Activated naive CD4-positive, alpha-beta T cell treated with anti-CD3 and anti-CD28 coated beads for 36 hours (primary cell): ENCODE data around the gene ATG5. TPM values are rescaled to one million over a fixed set of nuclear protein-coding genes. Genes with fewer than 3 reads are reported as not detected.

ENCODE experiments used
- CTCF ChIA-PET: fragments of 350-600 bp; sonication (Branson Sonifier 250); formaldehyde crosslinking; loops from one replicate; lab custom pipeline; 2021; ENCODE audit warnings: antibody characterized with exemption; lab: Charles Lee
- DNase-seq: peaks from one replicate; pipeline ENCODE4 v3.0.0-alpha.2; 2020
- H3K27ac Mint-ChIP-seq: one replicate; pipeline ENCODE4 v1.8.0; 2021; ENCODE audit warnings: mild to moderate bottlenecking, mixed read lengths
- H3K27me3 Mint-ChIP-seq: one replicate; pipeline ENCODE4 v1.8.0; 2021; ENCODE audit warnings: low read depth, mixed read lengths
- H3K36me3 Mint-ChIP-seq: one replicate; pipeline ENCODE4 v1.8.0; 2021; ENCODE audit warnings: low read depth, mixed read lengths
- H3K4me1 Mint-ChIP-seq: one replicate; pipeline ENCODE4 v1.8.0; 2021; ENCODE audit warnings: low read depth, mixed read lengths
- H3K4me3 Mint-ChIP-seq: one replicate; pipeline ENCODE4 v1.8.0; 2021; ENCODE audit warnings: mild to moderate bottlenecking, moderate library complexity, mixed read lengths
- H3K9me3 Mint-ChIP-seq: one replicate; pipeline ENCODE4 v1.8.0; 2021; ENCODE audit warnings: mixed read lengths
- intact Hi-C: fragments of 100-400 bp; cut with micrococcal nuclease; formaldehyde crosslinking; loops from one replicate; pipeline ENCODE4 v1.15.1; 2023
- total RNA-seq, 2 experiments: library from RNA; stranded (reverse); gene quantifications; one replicate each; pipeline ENCODE4 v1.2.3, GENCODE V29; 2021

ATG5 gene
- 10 to 100 TPM; 20.2 to 20.7 TPM for total RNA-seq

DNA sequence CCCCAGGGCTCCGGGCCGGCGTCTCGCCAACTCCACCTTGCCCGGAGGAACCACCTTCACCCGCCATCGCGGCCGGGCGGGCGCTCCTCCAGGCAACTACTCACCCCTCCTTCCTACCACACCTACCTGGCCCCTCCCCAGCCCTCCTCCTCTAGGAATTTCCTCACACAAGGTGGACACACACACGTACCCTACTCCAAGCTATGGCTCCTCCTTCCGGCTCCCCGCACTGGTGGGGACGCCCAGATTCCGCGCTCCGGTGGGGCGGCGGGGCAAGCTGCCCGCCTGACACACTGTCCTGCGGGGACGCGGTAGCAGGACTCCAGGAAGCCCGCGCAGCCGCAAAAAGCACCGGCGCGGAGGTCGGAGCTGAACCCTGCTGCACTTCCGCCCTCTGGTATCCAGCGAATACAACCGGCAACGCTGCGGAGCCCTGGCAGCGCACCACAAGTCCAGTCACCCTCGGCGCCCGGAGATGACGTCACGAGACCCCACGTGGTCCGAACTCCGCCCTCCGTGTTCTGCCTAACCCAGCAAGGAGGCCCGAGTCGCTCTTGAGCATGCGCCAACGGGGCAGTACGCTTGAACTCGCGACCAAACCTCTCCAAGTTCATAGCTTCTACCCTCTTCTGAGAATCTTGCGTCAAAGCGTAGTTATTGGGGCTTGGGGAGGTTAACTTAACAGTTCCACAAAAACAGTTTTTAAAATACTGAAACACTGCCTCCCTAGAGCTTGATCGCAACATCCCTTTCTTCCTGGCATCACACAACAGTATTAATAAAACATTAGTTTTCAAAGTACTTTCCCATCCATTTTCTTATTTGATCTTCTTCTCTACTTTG lies at the start of gene ATG5:
Gene ATG5 (minus strand): TSS at position 425 of the 843 bp plus-strand sequence. CDS start 9,552 bp downstream, outside the sequence.
- DNase-seq = peak; percentile 100
- H3K4me3 Mint-ChIP-seq = peak within 1 kb of the TSS; percentile 99
- peak within 1 kb of the TSS; percentile 89 for H3K27ac Mint-ChIP-seq
- intact Hi-C loops = loop anchor here (1.0 to 10.0 kb wide), 8 partner anchors 9 to 1134 kb away; partner anchors contain the start of genes BEND3, MTRES1, PDSS2 and QRSL1
- H3K4me1 Mint-ChIP-seq = peaks cover 39% of the 10 kb centered on the region
- H3K36me3 Mint-ChIP-seq = peaks cover 3% of the 10 kb centered on the region
- no peaks in the 10 kb centered on the region for H3K9me3 Mint-ChIP-seq
- CTCF ChIA-PET = interaction anchor here (0.5 to 2.6 kb wide), 3 partner anchors 9 to 1133 kb away, joined by 3 to 12 read pairs (median 3); no protein-coding TSS in a partner anchor
- no peaks in the 10 kb centered on the region for H3K27me3 Mint-ChIP-seq

DNA sequence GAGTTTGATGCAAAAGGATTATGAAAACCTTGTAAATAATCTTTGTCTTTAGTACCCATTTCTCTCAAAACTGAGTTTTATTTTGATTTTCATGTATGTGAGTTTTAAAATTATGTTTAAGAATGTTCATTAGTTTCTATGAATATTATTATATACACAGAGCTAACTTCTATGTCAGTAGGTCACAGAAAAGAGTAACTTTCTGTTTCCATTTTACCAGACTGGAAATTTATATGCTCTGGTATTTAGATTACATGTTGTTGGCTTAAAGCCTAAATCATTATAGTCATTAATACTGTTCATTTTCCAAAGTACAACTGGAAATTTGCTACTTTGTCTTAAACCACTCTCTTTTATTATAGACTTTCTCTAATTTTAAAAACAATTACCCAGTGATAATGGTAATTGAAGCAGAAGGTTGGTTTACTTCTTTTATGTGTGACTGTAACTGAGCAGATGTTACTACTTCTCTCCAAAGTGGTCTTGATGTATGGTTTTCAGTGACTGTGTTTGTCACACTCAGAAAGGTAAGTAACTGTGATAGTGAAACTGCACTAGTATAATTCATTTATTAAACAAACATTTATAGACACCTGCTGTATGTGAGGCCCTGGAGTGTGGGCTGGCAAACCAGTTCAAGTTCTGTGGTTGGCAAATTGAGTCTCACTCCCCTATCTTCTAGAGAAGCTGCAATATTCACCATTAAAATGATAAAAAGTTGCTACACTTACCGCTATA lies 48.1 kb upstream of the ATG5 start:
- no peaks in the 10 kb centered on the region for H3K9me3 Mint-ChIP-seq
- intact Hi-C loops = no loop called here
- DNase-seq = no peak
- H3K36me3 Mint-ChIP-seq = no peaks in the 10 kb centered on the region
- no peak overlapping the region for H3K4me3 Mint-ChIP-seq
- peaks cover 7% of the 10 kb centered on the region for H3K27me3 Mint-ChIP-seq
- no peak overlapping the region for H3K27ac Mint-ChIP-seq
- H3K4me1 Mint-ChIP-seq = peaks cover 8% of the 10 kb centered on the region
- CTCF ChIA-PET = interaction anchor here (1.0 kb wide), 1 partner anchor 13 kb away, joined by 3 read pairs; the partner anchor contains the start of gene CRYBG1

DNA sequence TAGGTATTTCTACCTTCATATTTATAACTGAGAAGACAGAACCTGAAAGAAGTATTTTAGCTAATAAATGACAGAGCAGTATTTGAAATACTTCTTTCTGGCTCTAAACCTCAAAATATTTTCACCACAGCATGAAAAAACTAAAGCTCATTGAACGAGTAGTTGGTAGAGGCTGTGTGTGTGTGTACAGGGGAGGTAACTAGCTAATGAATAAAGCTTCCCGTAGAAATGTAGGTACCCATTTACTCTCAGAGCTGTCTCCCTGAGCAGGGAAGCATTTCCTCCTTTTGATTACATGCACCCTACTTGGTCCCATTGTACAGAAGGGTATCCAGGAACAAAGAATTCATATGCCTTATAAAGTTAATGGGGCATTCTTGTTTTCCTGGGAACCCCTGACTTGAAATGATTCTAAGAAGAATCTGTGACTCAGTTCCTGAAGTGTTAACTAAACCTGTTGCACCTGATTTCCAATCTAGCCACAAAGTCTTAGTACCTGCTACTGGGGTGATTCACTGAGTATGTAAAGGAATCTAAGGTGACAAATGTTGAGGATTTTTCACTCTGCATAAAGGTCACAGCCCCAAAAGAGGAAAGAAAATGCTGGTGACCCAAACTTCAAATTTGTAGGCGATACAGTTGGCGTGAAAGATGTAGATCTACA lies 47.4 kb upstream of the ATG5 start:
- peaks cover 7% of the 10 kb centered on the region for H3K27me3 Mint-ChIP-seq
- no peaks in the 10 kb centered on the region for H3K9me3 Mint-ChIP-seq
- DNase-seq = no peak
- no peak overlapping the region for H3K4me3 Mint-ChIP-seq
- CTCF ChIA-PET = interaction anchor here (0.5 to 1.0 kb wide), 2 partner anchors 12 to 161 kb away, joined by 3 read pairs; partner anchors contain the start of gene CRYBG1
- H3K4me1 Mint-ChIP-seq = peaks cover 8% of the 10 kb centered on the region
- intact Hi-C loops = no loop called here
- no peak overlapping the region for H3K27ac Mint-ChIP-seq
- no peaks in the 10 kb centered on the region for H3K36me3 Mint-ChIP-seq

DNA sequence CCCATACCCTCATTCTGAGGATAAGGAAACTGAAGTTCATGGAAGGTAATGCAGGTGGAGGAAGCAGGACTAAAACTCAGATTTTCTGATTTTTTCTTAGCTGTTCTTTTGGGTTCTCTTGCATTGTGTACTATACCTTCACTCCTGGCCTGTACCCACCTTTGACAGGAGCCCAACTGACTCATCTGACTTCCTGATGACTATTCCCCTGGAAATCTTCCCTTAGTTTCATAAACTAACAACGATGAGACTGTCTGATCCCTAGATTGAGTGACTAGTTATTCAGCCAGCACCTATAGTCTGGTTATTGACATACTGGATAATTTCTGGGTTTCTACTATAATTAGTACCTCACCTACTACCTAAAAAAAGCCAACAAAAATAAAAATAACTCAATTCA lies 45.1 kb upstream of the ATG5 start:
- intact Hi-C loops = no loop called here
- Mint-ChIP-seq H3K36me3 (no peaks in the 10 kb centered on the region), H3K4me1 (peaks cover 8% of the 10 kb centered on the region), H3K27ac (no peak overlapping the region), H3K27me3 (no peaks in the 10 kb centered on the region), H3K4me3 (no peak overlapping the region), H3K9me3 (no peaks in the 10 kb centered on the region)
- CTCF ChIA-PET = interaction anchor here (1.0 to 4.0 kb wide), 3 partner anchors 10 to 140 kb away, joined by 3 to 21 read pairs (median 3); partner anchors contain the start of gene CRYBG1
- DNase-seq = no peak

DNA sequence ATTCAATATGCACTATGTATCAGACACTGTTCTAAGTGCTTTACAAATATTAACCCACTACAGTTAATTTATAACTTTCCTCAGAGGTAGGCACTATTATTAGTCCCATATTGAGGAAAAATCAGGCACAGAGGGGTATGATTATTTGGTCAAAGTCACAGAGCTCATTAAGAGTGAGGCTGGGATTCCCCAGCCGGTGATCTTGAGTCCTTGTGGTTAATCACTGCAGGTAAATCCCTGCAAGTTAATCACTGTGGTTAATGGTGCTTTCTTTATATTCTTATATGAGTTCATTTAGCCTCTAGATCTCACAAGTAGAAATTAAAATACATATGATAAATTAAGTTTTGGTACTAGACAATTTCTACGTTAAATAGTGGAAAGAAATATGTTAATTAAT lies 44.2 kb upstream of the ATG5 start:
- H3K27me3 Mint-ChIP-seq = no peaks in the 10 kb centered on the region
- intact Hi-C loops = loop anchor here (10.0 kb wide), 1 partner anchor 605 kb away; the partner anchor contains the start of gene CD24
- no peaks in the 10 kb centered on the region for H3K36me3 Mint-ChIP-seq
- H3K27ac Mint-ChIP-seq = no peak overlapping the region
- DNase-seq = no peak
- CTCF ChIA-PET = interaction anchor here (1.0 to 4.0 kb wide), 4 partner anchors 9 to 141 kb away, joined by 3 to 21 read pairs (median 4); partner anchors contain the start of gene CRYBG1
- H3K4me3 Mint-ChIP-seq = no peak overlapping the region
- no peaks in the 10 kb centered on the region for H3K9me3 Mint-ChIP-seq
- peaks cover 8% of the 10 kb centered on the region for H3K4me1 Mint-ChIP-seq

GRCh38 chr6:106363401-106364138 lies 38.0 kb upstream of the ATG5 start:
- Mint-ChIP-seq H3K4me3 (no peak overlapping the region), H3K27me3 (peaks cover 22% of the 10 kb centered on the region), H3K4me1 (peaks cover 9% of the 10 kb centered on the region), H3K9me3 (no peaks in the 10 kb centered on the region), H3K27ac (no peak overlapping the region), H3K36me3 (no peaks in the 10 kb centered on the region)
- CTCF ChIA-PET = interaction anchor here (1.2 to 1.3 kb wide), 2 partner anchors 24 to 61 kb away, joined by 3 to 4 read pairs; no protein-coding TSS in a partner anchor
- no peak for DNase-seq
- intact Hi-C loops = loop anchor here (10.0 kb wide), 1 partner anchor 611 kb away; the partner anchor contains the start of gene CD24

- CTCF ChIA-PET = interaction anchor here (0.6 to 3.4 kb wide), 15 partner anchors 9 to 829 kb away, joined by 3 to 21 read pairs (median 3); no protein-coding TSS in a partner anchor
- intact Hi-C loops = loop anchor here (1.0 to 10.0 kb wide), 5 partner anchors 22 to 614 kb away; partner anchors contain the start of gene CD24
- no peaks in the 10 kb centered on the region for H3K9me3 Mint-ChIP-seq
- H3K36me3 Mint-ChIP-seq = no peaks in the 10 kb centered on the region
- H3K27me3 Mint-ChIP-seq = peaks cover 35% of the 10 kb centered on the region
- H3K4me1 Mint-ChIP-seq = peaks cover 9% of the 10 kb centered on the region
- peak; percentile 43 for DNase-seq
- H3K27ac Mint-ChIP-seq = no peak overlapping the region
- H3K4me3 Mint-ChIP-seq = peak overlapping the region; percentile 71
These were observed 35.5 kb upstream of the ATG5 start for GRCh38 chr6:106360989-106361430.

- intact Hi-C loops = loop anchor here (1.0 to 10.0 kb wide), 5 partner anchors 22 to 614 kb away; partner anchors contain the start of gene CD24
- Mint-ChIP-seq H3K4me3 (peak within 1 kb of the TSS; percentile 71), H3K27ac (no peak within 1 kb of the TSS), H3K9me3 (no peaks in the 10 kb centered on the region), H3K4me1 (peaks cover 9% of the 10 kb centered on the region), H3K36me3 (no peaks in the 10 kb centered on the region), H3K27me3 (peaks cover 40% of the 10 kb centered on the region)
- CTCF ChIA-PET = interaction anchor here (0.6 to 3.4 kb wide), 16 partner anchors 10 to 830 kb away, joined by 3 to 21 read pairs (median 3); no protein-coding TSS in a partner anchor
- DNase-seq = peak; percentile 78
These were observed 34.9 kb upstream of the ATG5 start, which contains the start of gene CRYBG1 for GRCh38 chr6:106360410-106360988. TSS of gene CRYBG1 (plus strand) at chr6:106360717. CDS start at chr6:106360909, 192 bp downstream.

GRCh38 chr6:106359959-106360409 lies 34.4 kb upstream of the ATG5 start:
- CTCF ChIA-PET = interaction anchor here (0.7 to 3.4 kb wide), 7 partner anchors 10 to 207 kb away, joined by 3 to 21 read pairs (median 3); no protein-coding TSS in a partner anchor
- Mint-ChIP-seq H3K4me1 (peaks cover 9% of the 10 kb centered on the region), H3K27ac (no peak overlapping the region), H3K4me3 (peak overlapping the region; percentile 55), H3K27me3 (peaks cover 42% of the 10 kb centered on the region), H3K9me3 (no peaks in the 10 kb centered on the region), H3K36me3 (no peaks in the 10 kb centered on the region)
- intact Hi-C loops = loop anchor here (1.0 to 10.0 kb wide), 5 partner anchors 21 to 615 kb away; partner anchors contain the start of gene CD24
- DNase-seq = no peak

DNA sequence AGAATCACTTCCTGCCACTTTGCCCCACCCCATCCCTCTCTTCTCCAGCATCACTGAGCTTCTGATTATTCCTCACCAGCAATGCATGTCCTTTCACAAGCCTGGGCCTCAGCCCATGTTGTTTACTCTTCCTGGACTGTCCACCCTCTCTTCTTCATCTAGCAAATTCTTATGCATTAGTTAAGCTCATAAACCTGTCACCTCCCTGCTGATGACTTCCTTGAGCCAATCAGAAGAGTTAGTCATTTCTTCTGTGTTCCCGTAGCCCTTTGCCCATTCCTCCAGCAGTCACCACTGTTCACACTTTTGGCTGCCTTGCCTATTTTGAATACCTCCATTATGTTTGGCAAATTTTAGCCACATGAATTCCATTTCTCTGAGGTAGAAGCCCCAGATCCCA lies 30.8 kb upstream of the ATG5 start:
- intact Hi-C loops = no loop called here
- CTCF ChIA-PET = interaction anchor here (0.6 to 2.6 kb wide), 3 partner anchors 17 to 210 kb away, joined by 3 to 10 read pairs (median 5); no protein-coding TSS in a partner anchor
- H3K27me3 Mint-ChIP-seq = peaks cover 45% of the 10 kb centered on the region
- DNase-seq = no peak
- H3K4me3 Mint-ChIP-seq = no peak overlapping the region
- peaks cover 3% of the 10 kb centered on the region for H3K9me3 Mint-ChIP-seq
- H3K27ac Mint-ChIP-seq = no peak overlapping the region
- H3K36me3 Mint-ChIP-seq = no peaks in the 10 kb centered on the region
- H3K4me1 Mint-ChIP-seq = peaks cover 9% of the 10 kb centered on the region
